ENCODE data around the gene C5orf58.

Gene C5orf58, protein sequence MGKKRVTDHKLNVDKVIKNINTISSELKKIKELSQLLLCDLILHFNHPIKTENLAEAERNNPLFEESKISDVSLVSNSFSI

DNA sequence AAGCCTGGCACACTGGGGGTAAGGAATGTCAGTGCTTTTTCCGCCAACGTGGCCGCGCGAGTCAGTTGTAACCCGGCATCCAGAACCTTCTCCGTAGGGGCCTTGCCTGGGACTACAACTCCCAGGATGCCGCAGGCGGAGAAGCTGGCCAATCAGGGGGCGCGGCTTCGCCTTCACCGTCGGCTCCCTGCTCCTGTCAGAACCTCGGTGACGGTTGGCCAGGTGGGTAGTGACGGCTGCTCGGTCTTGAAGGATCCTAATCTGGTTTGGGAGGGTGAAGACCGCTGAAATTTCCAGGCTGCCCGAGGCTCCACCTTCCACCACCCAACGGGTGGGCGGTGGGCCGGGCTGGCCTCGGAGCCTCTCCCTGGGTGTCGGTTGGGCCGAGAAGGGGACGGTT is at the start of gene C5orf58:
Gene C5orf58 (plus strand): TSS at position 200 of the 400 bp plus-strand sequence. CDS start 1,992 bp downstream, outside the sequence.
- DNase-seq, result no peak

DNA sequence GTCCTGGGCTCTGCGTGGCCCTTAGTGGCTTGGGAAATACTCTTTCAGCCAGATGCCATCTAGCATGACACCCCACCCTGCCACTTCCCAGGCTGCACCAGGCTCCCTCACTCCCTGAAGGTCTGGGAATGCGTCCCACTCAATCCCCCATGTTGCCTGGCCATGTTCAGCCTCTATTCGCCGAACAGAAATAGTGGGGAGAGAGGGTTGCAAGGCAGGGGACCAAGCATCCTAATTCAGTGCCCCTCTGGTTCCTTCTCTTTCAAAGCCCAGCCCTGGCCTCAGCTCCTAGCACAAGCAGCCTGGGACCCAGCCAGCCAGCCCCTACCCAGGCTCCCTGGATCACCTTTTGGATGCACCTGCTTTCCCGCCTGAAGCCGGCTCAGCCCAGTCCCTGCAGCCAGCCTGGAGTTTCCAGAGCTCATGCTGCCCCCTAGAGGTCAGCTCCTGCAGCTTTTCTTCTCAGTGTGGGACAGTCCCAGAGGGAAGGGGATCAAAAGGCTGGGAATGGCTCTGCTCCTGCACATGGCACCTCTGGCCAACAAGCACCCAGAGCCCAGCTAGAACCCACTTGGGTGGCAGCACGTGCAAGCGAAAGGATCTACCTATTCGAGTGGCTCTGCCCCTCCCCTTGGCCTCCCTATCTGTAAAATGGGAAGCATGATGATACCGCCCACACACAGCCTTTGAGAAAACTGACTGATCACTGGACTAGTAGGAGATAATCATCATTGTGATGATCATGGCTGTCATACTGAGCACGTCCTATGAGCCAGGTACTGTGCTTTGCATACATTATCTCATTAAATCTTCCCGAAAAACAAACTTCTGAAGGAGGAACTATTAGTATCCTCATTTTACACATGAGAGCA is 48.7 kb upstream of the C5orf58 start:
- DNase-seq, result peak; percentile 71

DNA sequence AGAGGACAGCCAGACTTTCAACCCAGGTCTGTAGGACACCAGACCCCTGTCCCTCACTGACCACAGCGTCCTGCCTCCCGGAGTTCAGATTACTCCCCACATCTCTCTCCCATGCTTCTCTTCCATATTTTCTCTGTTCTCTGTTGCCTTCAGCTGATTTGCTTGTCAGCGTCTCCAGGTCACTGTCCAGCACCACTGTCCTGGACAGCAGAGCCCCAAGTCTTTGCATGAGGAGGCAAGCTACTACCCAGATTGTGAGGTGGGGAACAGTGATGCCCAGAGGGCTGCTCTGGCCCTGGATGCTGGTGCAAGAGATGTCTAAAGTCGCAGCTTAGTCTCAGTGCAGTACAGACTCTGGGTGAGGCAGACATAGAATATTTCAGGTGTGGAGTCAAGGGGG is 48.0 kb upstream of the C5orf58 start:
- no peak for DNase-seq

DNA sequence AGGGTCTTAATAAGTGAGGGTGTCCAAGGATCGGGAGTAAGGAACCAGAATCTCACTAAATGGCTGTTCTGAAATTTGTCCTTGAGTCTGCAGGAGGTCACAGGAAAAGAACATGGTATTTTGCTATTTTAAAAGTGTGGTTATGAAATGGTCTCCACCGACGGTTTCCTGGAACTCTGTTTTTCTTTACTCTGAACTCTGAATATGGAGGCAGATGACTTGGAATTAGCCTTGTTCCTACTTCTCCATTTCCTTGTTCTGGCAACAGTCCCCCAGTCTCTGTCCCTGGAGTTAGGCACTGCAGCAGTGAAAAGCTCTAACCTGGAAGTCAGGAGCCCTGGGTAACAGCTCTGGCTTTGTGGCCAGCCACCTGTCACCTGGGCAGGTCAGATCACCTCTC is 46.6 kb upstream of the C5orf58 start:
- DNase-seq, result no peak

DNA sequence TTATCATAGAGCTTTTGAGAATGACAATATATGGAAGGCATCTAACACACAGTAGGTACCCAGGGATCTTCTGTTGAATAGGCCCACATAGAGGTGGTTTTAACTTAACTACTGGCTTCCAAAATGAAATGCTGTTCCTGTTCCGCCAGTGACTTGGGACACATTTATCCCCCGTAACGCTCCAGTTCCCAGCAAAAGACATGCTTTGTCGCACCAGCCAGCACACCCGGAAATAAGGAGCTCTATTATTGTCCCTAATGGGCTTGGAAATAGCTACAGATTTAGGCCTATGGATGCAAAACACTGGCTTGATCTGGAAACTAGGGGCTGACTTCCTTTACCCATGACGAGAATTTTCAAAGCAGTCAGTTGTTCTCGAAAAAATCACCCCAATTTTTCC is 45.9 kb upstream of the C5orf58 start:
- DNase-seq, result no peak

DNA sequence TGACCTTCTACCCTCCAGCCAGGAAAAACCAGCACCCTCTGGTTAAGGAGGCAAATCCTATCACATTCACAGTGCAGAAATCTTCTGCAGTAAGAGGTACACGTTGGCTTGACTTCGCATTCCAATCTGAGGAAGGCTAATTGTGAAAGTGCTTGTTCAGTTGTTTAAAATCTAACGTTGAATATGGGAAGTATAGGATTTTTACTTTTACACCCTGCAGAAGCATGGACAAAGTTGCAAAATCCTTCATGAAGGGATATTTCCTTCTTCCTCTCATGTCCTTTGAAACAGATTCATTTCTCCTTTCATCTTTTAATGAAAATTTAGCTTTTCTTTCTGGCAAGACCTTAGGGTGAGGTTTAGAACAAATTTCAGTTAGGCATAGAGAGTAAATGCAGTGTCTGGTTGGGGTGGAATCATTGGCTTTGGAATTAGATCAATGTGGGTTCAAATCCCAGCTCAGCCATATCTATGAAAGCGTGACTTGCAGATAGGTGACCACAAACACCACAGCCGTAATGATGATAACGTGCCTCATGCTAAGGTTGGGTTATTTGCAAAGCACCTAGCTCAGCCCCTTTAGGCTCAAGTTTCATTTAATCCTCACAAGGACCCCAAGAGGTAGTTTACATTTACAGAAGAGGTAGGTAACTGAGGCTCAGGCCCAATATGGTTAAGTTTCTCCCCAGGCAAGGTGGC is 42.2 kb upstream of the C5orf58 start:
- DNase-seq, result no peak

DNA sequence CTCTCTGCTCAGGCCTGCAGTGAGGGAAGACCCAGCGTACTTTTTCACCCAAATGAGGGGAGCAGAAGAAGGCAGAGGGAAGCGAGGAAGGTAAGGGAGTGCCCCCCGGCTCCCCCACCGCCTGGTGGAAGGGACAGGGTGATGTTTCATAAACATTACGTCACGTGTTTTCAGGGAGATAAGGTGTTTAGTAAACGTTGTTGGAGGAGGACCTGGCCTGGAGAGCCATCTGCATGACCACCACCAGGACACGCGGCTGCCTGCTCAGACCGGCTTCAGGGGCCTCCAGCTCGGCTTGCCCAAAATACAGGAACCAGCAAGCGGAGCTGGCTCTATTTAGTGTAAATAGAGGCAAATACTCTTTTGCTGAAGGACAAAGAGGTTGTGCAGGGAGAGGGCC is 40.0 kb upstream of the C5orf58 start:
- DNase-seq, result no peak

DNA sequence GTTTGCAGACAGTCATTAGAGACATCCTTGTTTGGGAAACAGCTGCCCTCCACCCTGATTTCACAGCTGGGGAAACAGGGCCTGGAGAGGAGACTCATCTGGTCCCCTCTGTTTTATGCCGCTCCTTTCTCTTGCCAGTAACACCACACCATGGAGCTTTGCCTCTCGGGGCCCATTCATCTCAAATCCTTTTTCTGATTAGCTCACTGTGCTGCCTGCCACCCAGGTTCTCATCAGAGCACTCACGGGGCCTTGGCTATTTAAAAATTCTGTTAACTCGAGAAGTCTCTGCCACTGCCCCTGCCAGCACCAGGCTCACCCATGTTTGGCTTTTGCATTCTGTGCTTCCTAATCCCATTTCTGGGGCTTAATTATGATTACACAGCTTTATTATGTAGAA is 36.8 kb upstream of the C5orf58 start:
- DNase-seq, result no peak

DNA sequence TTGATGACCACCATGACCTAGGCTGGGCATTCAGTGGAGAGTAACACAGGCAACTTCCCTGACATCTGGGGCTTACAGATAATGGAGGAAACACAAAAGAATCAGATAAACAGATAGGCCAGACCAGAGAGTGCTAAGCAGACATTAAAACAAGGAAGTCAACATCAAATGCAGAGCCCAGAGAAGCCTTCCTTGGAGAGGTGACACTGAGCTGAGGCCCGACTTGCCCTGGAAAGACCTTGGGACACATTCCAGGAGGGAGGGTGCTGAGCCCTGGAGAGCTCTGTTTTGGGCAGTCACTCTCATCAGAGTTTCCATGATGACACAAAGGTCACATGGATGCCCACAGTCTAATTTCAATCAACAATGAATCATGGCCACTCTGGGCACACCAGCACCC is 31.9 kb upstream of the C5orf58 start:
- DNase-seq, result no peak

DNA sequence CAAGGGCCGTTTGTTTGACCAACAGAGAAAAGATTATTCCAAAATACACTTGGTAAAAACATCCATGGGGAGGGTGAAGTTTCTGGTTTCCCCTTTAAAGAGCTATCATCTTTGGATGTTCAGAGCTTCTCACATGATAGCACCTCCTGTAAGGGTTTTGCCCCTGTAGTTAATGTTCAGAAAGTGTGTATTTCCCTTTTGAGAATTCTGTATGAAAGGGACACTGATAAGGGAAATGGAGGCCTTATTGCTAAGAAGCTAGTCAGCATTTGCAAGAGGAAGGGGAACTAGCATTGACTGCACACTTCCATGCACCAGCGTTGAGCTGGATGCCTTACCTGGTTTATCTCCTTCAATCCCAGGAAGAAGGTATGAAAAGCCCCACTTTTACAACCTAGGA is 31.5 kb upstream of the C5orf58 start:
- no peak for DNase-seq

DNA sequence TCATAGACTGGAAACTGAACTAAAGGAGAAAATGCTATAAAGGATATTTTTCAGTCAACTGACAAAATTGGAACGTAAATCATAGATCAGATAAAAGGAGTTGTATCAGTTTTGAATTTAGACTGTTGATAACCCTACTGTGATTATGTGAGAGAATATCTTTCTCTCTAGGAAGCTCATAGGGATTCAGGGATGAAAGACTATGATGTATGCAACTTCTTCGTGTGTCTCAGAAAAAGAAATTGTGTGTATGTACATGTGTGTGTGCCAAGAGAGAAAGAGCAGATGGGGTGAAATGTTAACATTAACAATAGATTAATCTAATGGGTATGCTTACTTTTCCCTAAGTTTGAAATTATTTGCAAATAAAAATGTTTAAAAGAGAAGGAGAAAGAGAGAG is 30.7 kb upstream of the C5orf58 start:
- DNase-seq, result no peak

DNA sequence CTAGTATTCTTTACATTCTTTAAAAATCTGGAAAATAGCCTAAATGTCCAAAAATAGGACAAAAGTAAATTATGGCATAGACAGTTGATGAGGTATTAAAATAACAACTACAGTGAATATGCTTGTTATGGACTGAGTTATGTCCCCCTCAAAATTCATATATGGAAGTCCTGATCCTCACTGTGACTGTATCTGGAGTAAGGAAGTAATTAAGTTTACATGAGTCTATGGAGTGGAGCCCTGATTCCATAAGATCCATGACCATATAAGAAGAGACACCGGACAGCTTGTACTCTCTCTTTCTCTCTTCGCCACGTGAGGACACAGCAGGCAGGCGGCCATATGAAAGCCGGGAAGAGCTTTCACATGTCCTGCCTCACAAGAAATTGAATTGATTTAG is 28.6 kb upstream of the C5orf58 start:
- DNase-seq, result no peak

DNA sequence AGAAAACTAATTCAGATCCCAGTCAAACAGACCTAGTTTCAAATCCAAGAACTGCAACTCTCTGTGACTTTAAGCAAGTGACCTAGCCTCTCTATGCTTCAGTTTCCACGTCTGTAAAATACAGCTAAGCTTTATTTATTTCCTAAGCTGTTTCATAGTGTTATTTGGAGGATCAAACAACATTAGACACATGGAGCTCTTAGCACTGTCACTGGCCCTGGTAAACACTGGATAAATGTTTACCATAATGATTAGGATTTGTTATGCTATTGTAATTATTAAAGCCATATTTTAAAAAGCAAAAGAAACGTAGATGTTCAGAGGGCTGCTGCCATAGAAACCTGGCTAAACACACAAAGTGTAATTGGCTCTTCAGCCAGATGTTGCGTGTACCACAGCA is 26.6 kb upstream of the C5orf58 start:
- DNase-seq, result no peak

DNA sequence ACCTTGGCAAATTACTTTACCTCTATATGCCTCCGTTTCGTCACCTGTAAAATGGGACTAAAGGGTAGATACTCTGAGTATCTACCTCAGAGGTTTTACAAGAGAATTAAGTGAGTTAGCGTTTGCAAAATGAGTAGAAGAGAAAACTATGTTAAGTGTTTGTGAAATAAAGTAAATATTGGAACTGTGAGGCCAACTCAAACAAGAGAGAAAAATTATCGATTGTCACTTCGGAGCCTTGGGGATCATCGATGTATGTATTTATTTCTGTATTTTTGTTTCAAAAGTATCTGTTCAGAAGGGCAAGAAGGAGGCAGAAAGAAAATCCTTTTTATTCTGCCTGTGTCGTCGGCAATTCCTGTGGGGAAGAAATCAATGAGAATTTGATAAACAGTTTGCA is 25.8 kb upstream of the C5orf58 start:
- DNase-seq, result no peak

DNA sequence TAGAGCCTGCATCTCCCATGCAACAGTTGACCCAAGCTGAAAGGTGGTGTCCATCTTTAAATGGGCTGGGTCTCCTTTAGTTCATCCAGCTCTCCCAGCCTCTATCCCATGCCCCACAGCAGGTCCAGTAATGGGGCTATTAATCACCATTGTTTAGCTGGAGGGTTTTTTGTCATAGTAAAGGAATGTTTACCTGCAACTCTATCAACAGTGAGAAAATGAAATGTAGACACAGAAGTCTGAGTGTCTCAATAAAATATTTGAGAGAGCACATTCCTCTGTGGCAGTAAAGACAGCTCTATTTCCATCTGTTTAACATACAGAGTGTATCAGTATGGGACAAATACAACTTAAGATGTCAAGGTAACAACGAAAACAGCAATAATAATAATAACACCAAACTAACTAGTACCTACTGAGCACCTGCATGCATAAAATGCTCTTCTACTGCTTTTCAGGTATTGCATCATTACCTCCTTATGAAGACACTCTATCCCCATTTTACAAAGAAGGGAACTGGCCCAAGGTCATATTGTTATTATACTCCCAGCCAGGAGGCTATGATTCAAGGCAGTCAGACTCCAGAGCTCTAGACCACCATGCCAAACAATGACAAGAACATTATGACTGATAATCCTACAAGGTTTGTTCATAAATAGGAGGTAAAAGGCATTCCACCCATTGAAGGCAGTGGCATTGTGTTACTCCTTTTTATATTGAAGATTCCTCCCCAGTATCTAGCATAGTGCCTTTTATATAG is 21.0 kb upstream of the C5orf58 start:
- DNase-seq, result no peak

DNA sequence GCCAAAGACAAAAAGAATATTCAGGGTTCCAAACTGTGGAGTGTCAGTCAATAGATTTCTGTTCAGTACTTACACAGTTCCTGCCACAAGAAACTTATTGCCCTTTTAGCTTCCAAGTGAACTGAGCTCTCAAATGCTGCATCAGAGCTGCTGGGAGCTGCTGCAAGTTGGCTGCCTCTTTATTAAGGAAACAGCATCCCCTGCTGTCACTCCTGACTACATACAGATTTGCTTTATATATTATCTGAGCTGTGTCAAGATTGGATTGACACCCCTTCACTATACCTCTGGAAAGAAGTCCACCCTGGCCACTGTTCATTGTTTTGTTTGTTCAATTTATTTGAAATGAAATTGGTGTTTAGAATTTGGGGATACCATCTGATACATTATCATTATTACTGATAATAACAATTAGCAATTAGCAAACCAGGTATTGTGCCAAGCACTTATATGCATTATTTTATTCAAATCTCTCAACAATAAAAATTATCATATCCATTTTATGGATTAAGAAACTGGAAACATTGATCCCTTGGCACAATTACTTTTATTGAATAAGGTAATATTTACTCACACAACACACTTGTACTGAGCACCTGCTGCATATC is 16.4 kb upstream of the C5orf58 start:
- peak; percentile 42 for DNase-seq

DNA sequence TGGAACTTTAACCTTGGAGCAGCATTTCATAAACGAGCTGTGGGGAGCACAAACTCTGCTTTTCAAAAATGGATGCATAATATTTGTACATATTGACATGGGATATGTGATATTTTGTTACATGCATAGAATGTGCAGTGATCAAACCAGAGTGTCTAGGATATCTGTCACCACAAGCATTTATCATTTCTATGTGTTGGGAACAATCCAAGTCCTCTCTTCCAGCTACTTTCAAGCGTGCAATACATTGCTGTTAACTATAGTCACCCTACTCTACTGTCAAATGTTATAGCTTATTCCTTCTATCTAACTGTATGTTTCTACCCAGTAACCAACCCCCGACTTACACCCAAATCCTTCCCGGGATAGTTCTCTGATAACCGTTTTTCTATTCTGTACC is 15.0 kb upstream of the C5orf58 start:
- DNase-seq, result no peak

DNA sequence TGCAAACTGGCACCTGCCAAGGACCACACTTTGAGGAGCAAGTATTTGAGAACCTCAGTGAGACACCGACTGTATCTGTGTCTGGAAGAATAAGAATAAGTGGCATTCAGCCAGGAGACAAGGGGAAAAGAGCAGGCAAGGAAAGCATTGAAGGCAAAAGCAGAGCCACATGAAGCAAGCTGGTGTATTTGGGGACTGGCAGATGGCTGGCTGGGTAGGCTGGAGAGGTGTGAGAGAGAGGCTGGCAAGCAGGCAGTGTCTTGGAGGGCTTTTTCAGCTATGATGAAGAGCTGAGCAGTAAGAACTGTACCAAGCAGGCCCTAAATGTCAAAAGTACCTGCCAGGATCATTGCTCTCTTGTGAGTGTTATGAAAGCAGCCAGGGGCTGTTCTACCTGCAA is 14.1 kb upstream of the C5orf58 start:
- no peak for DNase-seq

DNA sequence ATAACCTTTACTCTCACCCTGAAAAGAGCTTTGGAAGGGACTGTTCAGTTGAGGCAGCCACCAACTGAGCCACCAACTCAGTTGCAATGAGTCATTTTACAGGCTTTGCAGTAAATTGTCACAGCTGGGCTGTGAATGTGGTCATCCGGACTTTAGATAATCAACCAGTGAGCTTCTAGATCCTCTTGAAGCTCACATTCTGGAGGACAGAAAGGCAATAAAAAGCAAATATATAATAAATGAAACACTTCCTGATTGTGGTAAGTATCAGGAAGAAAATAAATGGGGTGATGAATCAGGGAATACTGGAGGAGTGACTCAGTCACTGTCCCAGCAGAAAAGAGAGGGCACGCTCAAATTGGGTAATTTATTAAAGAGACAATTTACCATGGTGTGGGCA is 13.2 kb upstream of the C5orf58 start:
- DNase-seq, result no peak

DNA sequence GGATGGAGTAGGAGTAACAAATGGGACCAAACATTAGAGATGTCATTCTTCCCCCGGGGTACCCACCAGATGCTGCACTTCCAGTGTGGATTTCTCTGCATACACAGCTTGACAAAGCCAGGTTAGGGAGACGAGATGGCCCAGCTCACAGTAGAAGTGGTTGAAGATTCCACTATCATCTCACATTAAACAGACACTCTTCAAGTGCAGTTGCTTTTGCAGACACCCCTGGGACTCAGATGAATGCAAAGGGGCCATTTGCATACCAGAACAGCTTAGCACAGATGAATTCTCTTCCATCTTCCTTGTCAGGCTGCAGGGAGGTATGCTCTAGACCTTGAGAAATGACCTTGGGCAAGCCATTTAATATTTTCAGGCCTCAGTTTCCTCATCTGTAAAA is 12.6 kb upstream of the C5orf58 start:
- no peak for DNase-seq

DNA sequence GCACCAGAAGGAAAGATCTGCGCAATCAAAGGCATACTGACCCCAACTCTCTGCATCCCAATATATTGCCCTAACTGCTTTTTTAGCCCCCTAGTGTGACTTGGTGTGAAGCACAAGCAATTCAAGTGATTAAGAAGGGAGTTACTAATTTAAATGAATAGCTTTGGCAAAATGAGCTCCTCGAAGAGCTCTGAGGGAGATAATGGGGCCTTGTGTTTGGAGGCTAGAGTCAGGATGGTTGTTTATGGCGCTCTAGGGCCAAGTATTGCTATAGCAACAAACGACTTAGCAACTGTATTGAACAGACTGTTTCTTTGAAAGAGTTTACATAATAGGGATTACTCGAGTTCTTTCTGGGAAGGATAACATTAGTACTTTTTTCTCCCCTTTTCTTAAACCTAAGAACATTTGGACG is 11.5 kb upstream of the C5orf58 start:
- no peak for DNase-seq

DNA sequence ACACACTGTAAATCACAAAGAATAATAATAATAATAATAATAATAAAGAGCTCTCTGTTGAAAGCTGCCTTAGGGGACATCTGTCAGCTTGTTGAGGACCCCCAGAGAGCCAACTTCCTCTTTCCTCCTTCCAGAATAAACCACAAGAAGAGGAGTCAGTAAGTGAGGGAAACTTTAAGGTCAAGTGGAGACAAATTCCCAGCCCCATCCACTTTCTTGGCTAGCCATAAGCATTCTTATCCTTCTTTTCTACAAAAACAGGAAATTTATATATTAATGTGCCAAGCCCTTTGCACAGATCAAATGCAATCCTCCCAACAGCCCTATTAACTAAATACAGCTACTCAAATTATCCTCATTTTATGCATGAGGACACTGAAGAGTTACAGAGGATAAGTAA is 9.4 kb upstream of the C5orf58 start:
- DNase-seq, result no peak

DNA sequence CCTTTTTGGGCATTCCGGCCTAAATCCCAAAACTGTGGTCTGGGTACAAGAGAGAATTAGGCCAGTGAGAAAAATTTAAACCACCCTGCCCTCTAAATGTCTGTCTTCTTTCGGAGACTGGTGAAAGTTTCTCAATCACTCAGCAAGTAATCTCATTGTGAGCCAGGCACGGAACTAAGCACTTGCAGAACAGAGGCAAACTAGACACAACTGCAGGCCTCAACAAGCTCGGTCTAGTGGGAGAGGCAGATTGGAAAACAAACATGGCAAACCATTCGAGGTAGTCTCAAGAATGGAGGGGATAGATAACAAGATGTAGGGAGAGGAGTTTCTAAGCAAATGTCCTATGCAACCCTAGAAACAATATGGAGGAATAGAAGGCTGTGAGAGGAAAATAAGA is 8.9 kb upstream of the C5orf58 start:
- no peak for DNase-seq
